ENCODE results near the gene TUBB2A. TPM values are rescaled to one million over a fixed set of nuclear protein-coding genes. Genes with fewer than 3 reads are reported as not detected.

TUBB2A gene
- total and polyA plus RNA-seq, 2 of the 13 experiments (the other 11 are each of a cell fraction or from before 2014, with no cell fraction given): 35.3 to 106 TPM

DNA sequence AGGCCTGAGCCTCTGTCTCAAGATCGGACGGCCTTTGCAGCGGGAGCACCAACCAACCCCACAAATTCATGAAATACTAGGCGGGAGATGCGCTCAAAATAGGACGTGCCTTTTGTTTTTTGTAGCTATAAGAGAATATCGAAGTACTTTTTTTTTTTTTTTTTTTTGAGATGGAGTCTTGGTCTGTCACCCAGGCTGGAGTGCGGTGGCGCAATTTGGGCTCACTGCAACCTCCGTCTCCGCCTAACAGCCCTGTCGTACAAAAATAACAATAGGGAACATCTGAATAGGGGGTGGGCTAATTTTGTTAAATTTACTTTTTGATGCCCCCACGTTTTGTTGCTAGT, 5.9 kb upstream of the TUBB2A start (continued):
- TF ChIP-seq, protein P1, sequence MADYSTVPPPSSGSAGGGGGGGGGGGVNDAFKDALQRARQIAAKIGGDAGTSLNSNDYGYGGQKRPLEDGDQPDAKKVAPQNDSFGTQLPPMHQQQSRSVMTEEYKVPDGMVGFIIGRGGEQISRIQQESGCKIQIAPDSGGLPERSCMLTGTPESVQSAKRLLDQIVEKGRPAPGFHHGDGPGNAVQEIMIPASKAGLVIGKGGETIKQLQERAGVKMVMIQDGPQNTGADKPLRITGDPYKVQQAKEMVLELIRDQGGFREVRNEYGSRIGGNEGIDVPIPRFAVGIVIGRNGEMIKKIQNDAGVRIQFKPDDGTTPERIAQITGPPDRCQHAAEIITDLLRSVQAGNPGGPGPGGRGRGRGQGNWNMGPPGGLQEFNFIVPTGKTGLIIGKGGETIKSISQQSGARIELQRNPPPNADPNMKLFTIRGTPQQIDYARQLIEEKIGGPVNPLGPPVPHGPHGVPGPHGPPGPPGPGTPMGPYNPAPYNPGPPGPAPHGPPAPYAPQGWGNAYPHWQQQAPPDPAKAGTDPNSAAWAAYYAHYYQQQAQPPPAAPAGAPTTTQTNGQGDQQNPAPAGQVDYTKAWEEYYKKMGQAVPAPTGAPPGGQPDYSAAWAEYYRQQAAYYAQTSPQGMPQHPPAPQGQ (CRISPR knock-in tag; IDR thresholded peaks at IDR 0.05; ENCODE audit: borderline replicate concordance): no peak
- no peak for TF ChIP-seq NRL (CRISPR knock-in tag; IDR thresholded peaks at IDR 0.05; ENCODE audit: borderline replicate concordance)
- TF ChIP-seq HNF4A (CRISPR knock-in tag; IDR thresholded peaks at IDR 0.05): no peak
- peak; percentile 7 for TF ChIP-seq SP5 (CRISPR knock-in tag; IDR thresholded peaks at IDR 0.05; ENCODE audit: borderline replicate concordance, low read depth)
- TF ChIP-seq, protein P2, sequence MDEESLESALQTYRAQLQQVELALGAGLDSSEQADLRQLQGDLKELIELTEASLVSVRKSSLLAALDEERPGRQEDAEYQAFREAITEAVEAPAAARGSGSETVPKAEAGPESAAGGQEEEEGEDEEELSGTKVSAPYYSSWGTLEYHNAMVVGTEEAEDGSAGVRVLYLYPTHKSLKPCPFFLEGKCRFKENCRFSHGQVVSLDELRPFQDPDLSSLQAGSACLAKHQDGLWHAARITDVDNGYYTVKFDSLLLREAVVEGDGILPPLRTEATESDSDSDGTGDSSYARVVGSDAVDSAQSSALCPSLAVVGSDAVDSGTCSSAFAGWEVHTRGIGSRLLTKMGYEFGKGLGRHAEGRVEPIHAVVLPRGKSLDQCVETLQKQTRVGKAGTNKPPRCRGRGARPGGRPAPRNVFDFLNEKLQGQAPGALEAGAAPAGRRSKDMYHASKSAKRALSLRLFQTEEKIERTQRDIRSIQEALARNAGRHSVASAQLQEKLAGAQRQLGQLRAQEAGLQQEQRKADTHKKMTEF (CRISPR knock-in tag; IDR thresholded peaks at IDR 0.05): no peak
- TF ChIP-seq, protein P3, sequence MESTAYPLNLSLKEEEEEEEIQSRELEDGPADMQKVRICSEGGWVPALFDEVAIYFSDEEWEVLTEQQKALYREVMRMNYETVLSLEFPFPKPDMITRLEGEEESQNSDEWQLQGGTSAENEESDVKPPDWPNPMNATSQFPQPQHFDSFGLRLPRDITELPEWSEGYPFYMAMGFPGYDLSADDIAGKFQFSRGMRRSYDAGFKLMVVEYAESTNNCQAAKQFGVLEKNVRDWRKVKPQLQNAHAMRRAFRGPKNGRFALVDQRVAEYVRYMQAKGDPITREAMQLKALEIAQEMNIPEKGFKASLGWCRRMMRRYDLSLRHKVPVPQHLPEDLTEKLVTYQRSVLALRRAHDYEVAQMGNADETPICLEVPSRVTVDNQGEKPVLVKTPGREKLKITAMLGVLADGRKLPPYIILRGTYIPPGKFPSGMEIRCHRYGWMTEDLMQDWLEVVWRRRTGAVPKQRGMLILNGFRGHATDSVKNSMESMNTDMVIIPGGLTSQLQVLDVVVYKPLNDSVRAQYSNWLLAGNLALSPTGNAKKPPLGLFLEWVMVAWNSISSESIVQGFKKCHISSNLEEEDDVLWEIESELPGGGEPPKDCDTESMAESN (CRISPR knock-in tag; conservative IDR thresholded peaks at IDR 0.05): no peak
- no peak for TF ChIP-seq ZNF496 (CRISPR knock-in tag; IDR thresholded peaks at IDR 0.05; ENCODE audit: insufficient replicate concordance)
- peak; percentile 44; the same call in 1 of the 2 replicates for TF ChIP-seq ZFY (CRISPR knock-in tag; IDR thresholded peaks at IDR 0.05)
- TF ChIP-seq, protein P4, sequence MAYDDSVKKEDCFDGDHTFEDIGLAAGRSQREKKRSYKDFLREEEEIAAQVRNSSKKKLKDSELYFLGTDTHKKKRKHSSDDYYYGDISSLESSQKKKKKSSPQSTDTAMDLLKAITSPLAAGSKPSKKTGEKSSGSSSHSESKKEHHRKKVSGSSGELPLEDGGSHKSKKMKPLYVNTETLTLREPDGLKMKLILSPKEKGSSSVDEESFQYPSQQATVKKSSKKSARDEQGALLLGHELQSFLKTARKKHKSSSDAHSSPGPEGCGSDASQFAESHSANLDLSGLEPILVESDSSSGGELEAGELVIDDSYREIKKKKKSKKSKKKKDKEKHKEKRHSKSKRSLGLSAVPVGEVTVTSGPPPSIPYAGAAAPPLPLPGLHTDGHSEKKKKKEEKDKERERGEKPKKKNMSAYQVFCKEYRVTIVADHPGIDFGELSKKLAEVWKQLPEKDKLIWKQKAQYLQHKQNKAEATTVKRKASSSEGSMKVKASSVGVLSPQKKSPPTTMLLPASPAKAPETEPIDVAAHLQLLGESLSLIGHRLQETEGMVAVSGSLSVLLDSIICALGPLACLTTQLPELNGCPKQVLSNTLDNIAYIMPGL (CRISPR knock-in tag; IDR thresholded peaks at IDR 0.05; ENCODE audit: borderline replicate concordance in 1 of 2, low read depth in 1 of 2): peak in 1 of 2 experiments; percentile 17; a peak in 1 of 4 replicates
- TF ChIP-seq MATR3 (CRISPR knock-in tag; IDR thresholded peaks at IDR 0.05): no peak
- no peak for TF ChIP-seq ZNF816 (CRISPR knock-in tag; IDR thresholded peaks at IDR 0.05; ENCODE audit: borderline replicate concordance)
- TF ChIP-seq ZNF253 (CRISPR knock-in tag; IDR thresholded peaks at IDR 0.05; ENCODE audit: borderline replicate concordance): 0 out of 2 replicates have a peak, but pooled peaks have one; percentile 72
- TF ChIP-seq, protein P5, sequence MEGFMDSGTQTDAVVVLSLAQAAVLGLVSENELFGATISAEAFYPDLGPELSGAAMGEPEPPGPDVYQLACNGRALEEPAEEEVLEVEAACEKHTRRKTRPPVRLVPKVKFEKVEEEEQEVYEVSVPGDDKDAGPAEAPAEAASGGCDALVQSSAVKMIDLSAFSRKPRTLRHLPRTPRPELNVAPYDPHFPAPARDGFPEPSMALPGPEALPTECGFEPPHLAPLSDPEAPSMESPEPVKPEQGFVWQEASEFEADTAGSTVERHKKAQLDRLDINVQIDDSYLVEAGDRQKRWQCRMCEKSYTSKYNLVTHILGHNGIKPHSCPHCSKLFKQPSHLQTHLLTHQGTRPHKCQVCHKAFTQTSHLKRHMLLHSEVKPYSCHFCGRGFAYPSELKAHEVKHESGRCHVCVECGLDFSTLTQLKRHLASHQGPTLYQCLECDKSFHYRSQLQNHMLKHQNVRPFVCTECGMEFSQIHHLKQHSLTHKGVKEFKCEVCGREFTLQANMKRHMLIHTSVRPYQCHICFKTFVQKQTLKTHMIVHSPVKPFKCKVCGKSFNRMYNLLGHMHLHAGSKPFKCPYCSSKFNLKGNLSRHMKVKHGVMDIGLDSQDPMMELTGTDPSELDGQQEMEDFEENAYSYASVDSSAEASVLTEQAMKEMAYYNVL (CRISPR knock-in tag; IDR thresholded peaks at IDR 0.05; ENCODE audit: borderline replicate concordance): no peak

Data from HepG2 (cell line).